ENCODE measurements around the gene PRRT1B.

- TF ChIP-seq, protein P1, sequence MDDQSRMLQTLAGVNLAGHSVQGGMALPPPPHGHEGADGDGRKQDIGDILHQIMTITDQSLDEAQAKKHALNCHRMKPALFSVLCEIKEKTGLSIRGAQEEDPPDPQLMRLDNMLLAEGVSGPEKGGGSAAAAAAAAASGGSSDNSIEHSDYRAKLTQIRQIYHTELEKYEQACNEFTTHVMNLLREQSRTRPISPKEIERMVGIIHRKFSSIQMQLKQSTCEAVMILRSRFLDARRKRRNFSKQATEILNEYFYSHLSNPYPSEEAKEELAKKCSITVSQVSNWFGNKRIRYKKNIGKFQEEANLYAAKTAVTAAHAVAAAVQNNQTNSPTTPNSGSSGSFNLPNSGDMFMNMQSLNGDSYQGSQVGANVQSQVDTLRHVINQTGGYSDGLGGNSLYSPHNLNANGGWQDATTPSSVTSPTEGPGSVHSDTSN (IDR thresholded peaks at IDR 0.05) = no peak
- TF ChIP-seq JUN (IDR thresholded peaks at IDR 0.05) (no peak), JUNB (IDR thresholded peaks at IDR 0.05) (no peak), HEYL (CRISPR knock-in tag; IDR thresholded peaks at IDR 0.05) (no peak), RNF2 (IDR thresholded peaks at IDR 0.05; ENCODE audit: borderline replicate concordance, low read depth) (no peak), CTCF (IDR thresholded peaks at IDR 0.05) (no peak), HMGXB4 (CRISPR knock-in tag; IDR thresholded peaks at IDR 0.05; ENCODE audit: borderline replicate concordance) (no peak), EP300 (IDR thresholded peaks at IDR 0.05) (no peak), POLR2A (IDR thresholded peaks at IDR 0.05; ENCODE audit: low read length) (no peak), CEBPB (IDR thresholded peaks at IDR 0.05) (no peak), CBX2 (IDR thresholded peaks at IDR 0.05; ENCODE audit: borderline replicate concordance, low read depth) (no peak), ESRRA (IDR thresholded peaks at IDR 0.05; ENCODE audit: borderline replicate concordance, low read length) (no peak)
Observed at GRCh38 chr9:131522257-131523085, 22.9 kb upstream of the PRRT1B start.
